HepG2 (cell line): ENCODE data around the gene MXD1. TPM values are rescaled to one million over a fixed set of nuclear protein-coding genes. Genes with fewer than 3 reads are reported as not detected.
A peak's percentile ranks its signal among the peaks of the same experiment; 100 is the strongest.

Experiments
- AGO2 ChIP-seq: fragments of 200-400 bp; formaldehyde crosslinking; optimal IDR thresholded peaks from 2 replicates; pipeline ENCODE3; 2017; ENCODE audit warnings: mild to moderate bottlenecking, low read depth, low read length, moderate library complexity
- BCL6 ChIP-seq: IDR thresholded peaks from 2 replicates; pipeline ENCODE4 v1.6.1; 2016; ENCODE audit warnings: missing genetic modification reagents, missing compliant biosample characterization
- GFI1 ChIP-seq: sonication (generic); formaldehyde crosslinking; IDR thresholded peaks from 2 replicates; pipeline ENCODE4 v1.5.0; 2020; ENCODE audit warnings: missing genetic modification reagents, mild to moderate bottlenecking, borderline replicate concordance
- GTF3A ChIP-seq: sonication (generic); formaldehyde crosslinking; conservative IDR thresholded peaks from 2 replicates; pipeline ENCODE4 v1.4.0; 2020; ENCODE audit warnings: mild to moderate bottlenecking, missing genetic modification reagents
- POLR2G ChIP-seq: fragments of 200-400 bp; formaldehyde crosslinking; IDR thresholded peaks from 2 replicates; pipeline ENCODE4 v1.6.1; 2018; ENCODE audit warnings: mild to moderate bottlenecking, low read depth, low read length, moderate library complexity
- SRSF9 ChIP-seq: fragments of 200-400 bp; formaldehyde crosslinking; IDR thresholded peaks from 2 replicates; pipeline ENCODE4 v1.6.1; 2018; ENCODE audit warnings: borderline replicate concordance, mild to moderate bottlenecking, low read depth, low read length; ENCODE audit not compliant: insufficient read depth, poor library complexity, severe bottlenecking
- ZKSCAN1 ChIP-seq: fragments of 150-350 bp; IDR thresholded peaks from 2 replicates; pipeline ENCODE4 v1.6.1; 2014; ENCODE audit warnings: low read length
- ZKSCAN5 ChIP-seq: sonication (generic); formaldehyde crosslinking; IDR thresholded peaks from 2 replicates; pipeline ENCODE4 v1.5.1; 2020; ENCODE audit warnings: mild to moderate bottlenecking, missing genetic modification reagents
- ZNF121 ChIP-seq: sonication (generic); formaldehyde crosslinking; IDR thresholded peaks from 2 replicates; pipeline ENCODE4 v1.5.0; 2020; ENCODE audit warnings: mild to moderate bottlenecking, missing genetic modification reagents
- ZNF605 ChIP-seq: sonication (generic); formaldehyde crosslinking; IDR thresholded peaks from 2 replicates; pipeline ENCODE4 v1.8.0; 2022; ENCODE audit warnings: mild to moderate bottlenecking, missing genetic modification reagents
- ZNF792 ChIP-seq: IDR thresholded peaks from 2 replicates; pipeline ENCODE4 v1.6.1; 2016
- ZZZ3 ChIP-seq: sonication (generic); formaldehyde crosslinking; IDR thresholded peaks from 2 replicates; pipeline ENCODE4 v1.4.0; 2020; ENCODE audit warnings: missing genetic modification reagents, mild to moderate bottlenecking, borderline replicate concordance
- polyA plus RNA-seq, 8 experiments: library from polyadenylated mRNA; depleted of rRNA in 3 of 8; stranded (reverse) in 7 of 8; unstranded in 1 of 8; fragments of >200 nt; fragmentation: Illumina TruSeq in 4 of 8; extraction: Trizol in 4 of 8; gene quantifications; 2 replicates each; pipeline versions ENCODE4 v1.2.1 to v1.2.3, GENCODE V29; 2011 to 2016; ENCODE audit warnings: low read depth in 4 of 8, missing spikeins in 1 of 8, mixed read lengths in 1 of 8; ENCODE audit not compliant: insufficient read depth in 1 of 8
- total RNA-seq, 5 experiments: library from RNA; depleted of rRNA; stranded (reverse); fragments of >200 nt; fragmentation: Illumina TruSeq; extraction: Trizol; gene quantifications; 2 replicates each; pipeline ENCODE4 v1.2.3, GENCODE V29; 2016; ENCODE audit warnings: low read depth in 1 of 5
- TF ChIP-seq, protein P1 (sequence below), 2 experiments: fragments of 450-650 bp in 1 of 2; sonication (generic) in 1 of 2; formaldehyde crosslinking in 1 of 2; IDR thresholded peaks; 2 replicates each; pipeline versions ENCODE4 v1.6.1 to v1.8.0; 2016 to 2022; ENCODE audit warnings: antibody characterized with exemption in 1 of 2, mild to moderate bottlenecking in 1 of 2, missing genetic modification reagents in 1 of 2

The MXD1 gene
- total and polyA plus RNA-seq, 2 of the 13 experiments (the other 11 are each of a cell fraction or from before 2014, with no cell fraction given) = 6.4 to 14.9 TPM

DNA sequence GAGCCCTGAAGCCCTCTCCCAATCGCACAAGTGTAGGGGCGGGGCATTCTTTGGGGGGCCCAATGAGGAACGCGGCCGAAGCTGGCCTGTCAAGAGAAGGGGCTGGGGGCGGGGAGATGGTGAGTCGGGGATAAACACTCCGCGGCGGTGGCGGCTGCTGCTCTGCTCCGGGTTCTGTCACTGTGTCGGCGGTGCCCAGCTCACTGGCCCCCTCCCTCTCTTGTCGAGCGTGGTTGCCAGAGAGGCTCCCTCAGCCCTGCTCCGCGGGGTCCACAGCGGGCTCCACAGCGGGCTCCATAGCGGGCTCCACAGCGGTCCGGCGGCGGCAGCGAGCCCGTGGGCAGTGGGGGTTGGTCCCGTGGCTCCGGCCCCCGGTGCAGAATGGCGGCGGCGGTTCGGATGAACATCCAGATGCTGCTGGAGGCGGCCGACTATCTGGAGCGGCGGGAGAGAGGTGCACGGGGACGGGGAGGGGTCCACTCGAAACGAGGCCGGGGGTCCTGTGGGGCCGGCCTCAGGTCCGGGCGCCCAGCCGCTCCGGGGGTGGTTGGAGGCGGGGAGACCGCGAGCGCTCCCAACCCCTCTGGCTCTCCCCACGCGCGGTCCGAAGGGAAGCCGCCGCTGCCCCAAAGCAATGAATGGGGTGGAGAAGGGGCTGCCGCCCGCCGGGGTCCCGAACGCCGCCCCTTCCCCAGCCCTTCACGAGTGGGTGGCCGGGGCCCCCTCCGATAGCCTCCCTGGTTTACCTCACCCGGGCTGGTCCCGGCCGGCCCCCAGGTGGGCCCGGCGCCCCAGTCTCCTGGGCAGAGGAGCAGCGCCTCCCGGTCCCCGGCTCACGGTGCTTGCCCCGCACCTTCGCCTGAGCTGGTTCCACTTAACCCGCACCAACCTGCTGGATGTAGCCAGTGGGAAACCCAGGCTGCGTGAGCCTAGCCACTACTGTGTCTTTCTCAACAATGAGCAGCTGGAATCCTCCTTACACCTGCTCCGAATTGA lies at the start of gene MXD1 (continued):
- TF ChIP-seq, protein P1, sequence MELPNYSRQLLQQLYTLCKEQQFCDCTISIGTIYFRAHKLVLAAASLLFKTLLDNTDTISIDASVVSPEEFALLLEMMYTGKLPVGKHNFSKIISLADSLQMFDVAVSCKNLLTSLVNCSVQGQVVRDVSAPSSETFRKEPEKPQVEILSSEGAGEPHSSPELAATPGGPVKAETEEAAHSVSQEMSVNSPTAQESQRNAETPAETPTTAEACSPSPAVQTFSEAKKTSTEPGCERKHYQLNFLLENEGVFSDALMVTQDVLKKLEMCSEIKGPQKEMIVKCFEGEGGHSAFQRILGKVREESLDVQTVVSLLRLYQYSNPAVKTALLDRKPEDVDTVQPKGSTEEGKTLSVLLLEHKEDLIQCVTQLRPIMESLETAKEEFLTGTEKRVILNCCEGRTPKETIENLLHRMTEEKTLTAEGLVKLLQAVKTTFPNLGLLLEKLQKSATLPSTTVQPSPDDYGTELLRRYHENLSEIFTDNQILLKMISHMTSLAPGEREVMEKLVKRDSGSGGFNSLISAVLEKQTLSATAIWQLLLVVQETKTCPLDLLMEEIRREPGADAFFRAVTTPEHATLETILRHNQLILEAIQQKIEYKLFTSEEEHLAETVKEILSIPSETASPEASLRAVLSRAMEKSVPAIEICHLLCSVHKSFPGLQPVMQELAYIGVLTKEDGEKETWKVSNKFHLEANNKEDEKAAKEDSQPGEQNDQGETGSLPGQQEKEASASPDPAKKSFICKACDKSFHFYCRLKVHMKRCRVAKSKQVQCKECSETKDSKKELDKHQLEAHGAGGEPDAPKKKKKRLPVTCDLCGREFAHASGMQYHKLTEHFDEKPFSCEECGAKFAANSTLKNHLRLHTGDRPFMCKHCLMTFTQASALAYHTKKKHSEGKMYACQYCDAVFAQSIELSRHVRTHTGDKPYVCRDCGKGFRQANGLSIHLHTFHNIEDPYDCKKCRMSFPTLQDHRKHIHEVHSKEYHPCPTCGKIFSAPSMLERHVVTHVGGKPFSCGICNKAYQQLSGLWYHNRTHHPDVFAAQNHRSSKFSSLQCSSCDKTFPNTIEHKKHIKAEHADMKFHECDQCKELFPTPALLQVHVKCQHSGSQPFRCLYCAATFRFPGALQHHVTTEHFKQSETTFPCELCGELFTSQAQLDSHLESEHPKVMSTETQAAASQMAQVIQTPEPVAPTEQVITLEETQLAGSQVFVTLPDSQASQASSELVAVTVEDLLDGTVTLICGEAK (IDR thresholded peaks at IDR 0.05) = no peak
- TF ChIP-seq, protein P1 (CRISPR knock-in tag; IDR thresholded peaks at IDR 0.05) = peak; percentile 30; the same call in 1 of the 2 replicates
- no peak for TF ChIP-seq SRSF9
- no peak; the same call in 1 of the 2 replicates for TF ChIP-seq ZNF792 (CRISPR knock-in tag)
- TF ChIP-seq GFI1 = no peak
- no peak for TF ChIP-seq ZZZ3 (CRISPR knock-in tag)
- TF ChIP-seq GTF3A (CRISPR knock-in tag) = no peak
- TF ChIP-seq AGO2 = peak; percentile 75
- no peak for TF ChIP-seq ZKSCAN5 (CRISPR knock-in tag)
- TF ChIP-seq ZNF121 (CRISPR knock-in tag) = 0 out of 2 replicates have a peak, but pooled peaks have one; percentile 31
- TF ChIP-seq ZKSCAN1 = no peak
- TF ChIP-seq BCL6 = no peak
- TF ChIP-seq POLR2G = peak; percentile 69; the same call in 1 of the 2 replicates
- peak; percentile 6; the same call in 1 of the 2 replicates for TF ChIP-seq ZNF605 (CRISPR knock-in tag)
